Activated T-helper 17 cell treated with anti-CD3 and anti-CD28 coated beads, Interleukin-2, amount 50 U/mL, for 72 hours (primary cell): ENCODE data around the gene ASAH2. TPM values are rescaled to one million over a fixed set of nuclear protein-coding genes. Genes with fewer than 3 reads are reported as not detected.
A peak's percentile ranks its signal among the peaks of the same experiment; 100 is the strongest.

Source experiments
- ATAC-seq: fragments of 150-1000 bp; cut with Tn5 transposase; replicated peaks from 2 replicates; pipeline ENCODE4 v1.10.0; 2021; ENCODE audit warnings: mild to moderate bottlenecking, moderate library complexity
- H3K27ac Mint-ChIP-seq: one replicate; pipeline ENCODE4 v1.8.0; 2022; ENCODE audit warnings: mixed read lengths
- H3K27me3 Mint-ChIP-seq: one replicate; pipeline ENCODE4 v1.8.0; 2022; ENCODE audit warnings: mixed read lengths
- H3K36me3 Mint-ChIP-seq: one replicate; pipeline ENCODE4 v1.8.0; 2022; ENCODE audit warnings: low read depth, mild to moderate bottlenecking, mixed read lengths
- H3K4me1 Mint-ChIP-seq: one replicate; pipeline ENCODE4 v1.8.0; 2022; ENCODE audit warnings: mixed read lengths
- H3K4me3 Mint-ChIP-seq: one replicate; pipeline ENCODE4 v1.8.0; 2022; ENCODE audit warnings: mild to moderate bottlenecking, mixed read lengths
- H3K9me3 Mint-ChIP-seq: one replicate; pipeline ENCODE4 v1.8.0; 2022; ENCODE audit warnings: mixed read lengths
- total RNA-seq, 2 donors: library from RNA; stranded (reverse); gene quantifications; one replicate each; pipeline ENCODE4 v1.2.3, GENCODE V29; 2022

Gene ASAH2
- total RNA-seq, 2 donors from 2014 or later = 2.9 to 3.1 TPM

GRCh38 chr10:50231515-50232260 is 19.6 kb downstream of the ASAH2 start:
- H3K9me3 Mint-ChIP-seq = no peaks in the 10 kb centered on the region
- no peak overlapping the region for H3K4me3 Mint-ChIP-seq
- H3K4me1 Mint-ChIP-seq = no peaks in the 10 kb centered on the region
- ATAC-seq = no peak
- no peaks in the 10 kb centered on the region for H3K36me3 Mint-ChIP-seq
- H3K27ac Mint-ChIP-seq = no peak overlapping the region
- H3K27me3 Mint-ChIP-seq = peaks cover 53% of the 10 kb centered on the region

GRCh38 chr10:50229460-50229859 is 21.9 kb downstream of the ASAH2 start:
- H3K4me1 Mint-ChIP-seq = no peaks in the 10 kb centered on the region
- peaks cover 45% of the 10 kb centered on the region for H3K27me3 Mint-ChIP-seq
- no peak for ATAC-seq
- H3K36me3 Mint-ChIP-seq = no peaks in the 10 kb centered on the region
- no peak overlapping the region for H3K27ac Mint-ChIP-seq
- no peak overlapping the region for H3K4me3 Mint-ChIP-seq
- H3K9me3 Mint-ChIP-seq = no peaks in the 10 kb centered on the region

GRCh38 chr10:50228672-50229071 is 22.6 kb downstream of the ASAH2 start:
- H3K27ac Mint-ChIP-seq = no peak overlapping the region
- H3K27me3 Mint-ChIP-seq = peaks cover 38% of the 10 kb centered on the region
- H3K9me3 Mint-ChIP-seq = no peaks in the 10 kb centered on the region
- no peak overlapping the region for H3K4me3 Mint-ChIP-seq
- H3K36me3 Mint-ChIP-seq = no peaks in the 10 kb centered on the region
- no peaks in the 10 kb centered on the region for H3K4me1 Mint-ChIP-seq
- ATAC-seq = no peak

- H3K4me1 Mint-ChIP-seq = no peaks in the 10 kb centered on the region
- no peaks in the 10 kb centered on the region for H3K9me3 Mint-ChIP-seq
- H3K27ac Mint-ChIP-seq = no peak overlapping the region
- no peaks in the 10 kb centered on the region for H3K36me3 Mint-ChIP-seq
- H3K4me3 Mint-ChIP-seq = no peak overlapping the region
- peaks cover 35% of the 10 kb centered on the region for H3K27me3 Mint-ChIP-seq
- no peak for ATAC-seq
Measured at GRCh38 chr10:50226610-50227009, 24.7 kb downstream of the ASAH2 start.

GRCh38 chr10:50224330-50224952 is 26.9 kb downstream of the ASAH2 start:
- Mint-ChIP-seq H3K27ac (no peak overlapping the region), H3K27me3 (peaks cover 23% of the 10 kb centered on the region), H3K4me1 (no peaks in the 10 kb centered on the region), H3K9me3 (no peaks in the 10 kb centered on the region), H3K36me3 (no peaks in the 10 kb centered on the region), H3K4me3 (no peak overlapping the region)
- ATAC-seq = peak; percentile 78

GRCh38 chr10:50222199-50222598 is 29.1 kb downstream of the ASAH2 start:
- Mint-ChIP-seq H3K27me3 (peaks cover 12% of the 10 kb centered on the region), H3K4me1 (no peaks in the 10 kb centered on the region), H3K36me3 (no peaks in the 10 kb centered on the region), H3K9me3 (no peaks in the 10 kb centered on the region), H3K27ac (no peak overlapping the region), H3K4me3 (no peak overlapping the region)
- no peak for ATAC-seq

GRCh38 chr10:50221470-50221869 is 29.8 kb downstream of the ASAH2 start:
- H3K4me3 Mint-ChIP-seq = no peak overlapping the region
- H3K36me3 Mint-ChIP-seq = no peaks in the 10 kb centered on the region
- no peak overlapping the region for H3K27ac Mint-ChIP-seq
- H3K27me3 Mint-ChIP-seq = peaks cover 10% of the 10 kb centered on the region
- H3K4me1 Mint-ChIP-seq = no peaks in the 10 kb centered on the region
- no peak for ATAC-seq
- no peaks in the 10 kb centered on the region for H3K9me3 Mint-ChIP-seq

- ATAC-seq = no peak
- no peaks in the 10 kb centered on the region for H3K4me1 Mint-ChIP-seq
- H3K27ac Mint-ChIP-seq = no peak overlapping the region
- H3K4me3 Mint-ChIP-seq = no peak overlapping the region
- no peaks in the 10 kb centered on the region for H3K36me3 Mint-ChIP-seq
- H3K9me3 Mint-ChIP-seq = no peaks in the 10 kb centered on the region
- H3K27me3 Mint-ChIP-seq = peaks cover 10% of the 10 kb centered on the region
Measured at GRCh38 chr10:50219646-50220045, 31.7 kb downstream of the ASAH2 start.

- peaks cover 9% of the 10 kb centered on the region for H3K27me3 Mint-ChIP-seq
- H3K4me1 Mint-ChIP-seq = no peaks in the 10 kb centered on the region
- H3K36me3 Mint-ChIP-seq = no peaks in the 10 kb centered on the region
- no peak overlapping the region for H3K4me3 Mint-ChIP-seq
- H3K27ac Mint-ChIP-seq = no peak overlapping the region
- no peaks in the 10 kb centered on the region for H3K9me3 Mint-ChIP-seq
- ATAC-seq = no peak
Measured at GRCh38 chr10:50219200-50219599, 32.1 kb downstream of the ASAH2 start.

GRCh38 chr10:50216894-50217293 is 34.4 kb downstream of the ASAH2 start:
- no peak for ATAC-seq
- Mint-ChIP-seq H3K36me3 (no peaks in the 10 kb centered on the region), H3K4me1 (no peaks in the 10 kb centered on the region), H3K27me3 (peaks cover 13% of the 10 kb centered on the region), H3K27ac (no peak overlapping the region), H3K9me3 (no peaks in the 10 kb centered on the region), H3K4me3 (no peak overlapping the region)

- H3K4me3 Mint-ChIP-seq = no peak overlapping the region
- no peaks in the 10 kb centered on the region for H3K9me3 Mint-ChIP-seq
- no peaks in the 10 kb centered on the region for H3K36me3 Mint-ChIP-seq
- no peak overlapping the region for H3K27ac Mint-ChIP-seq
- no peaks in the 10 kb centered on the region for H3K4me1 Mint-ChIP-seq
- H3K27me3 Mint-ChIP-seq = peaks cover 10% of the 10 kb centered on the region
- ATAC-seq = no peak
Measured at GRCh38 chr10:50216418-50216817, 34.9 kb downstream of the ASAH2 start.

GRCh38 chr10:50211670-50212069 is 39.6 kb downstream of the ASAH2 start:
- Mint-ChIP-seq H3K4me1 (no peaks in the 10 kb centered on the region), H3K9me3 (no peaks in the 10 kb centered on the region), H3K27ac (no peak overlapping the region), H3K36me3 (no peaks in the 10 kb centered on the region), H3K4me3 (no peak overlapping the region), H3K27me3 (peaks cover 11% of the 10 kb centered on the region)
- no peak for ATAC-seq

- no peaks in the 10 kb centered on the region for H3K9me3 Mint-ChIP-seq
- H3K36me3 Mint-ChIP-seq = no peaks in the 10 kb centered on the region
- peaks cover 18% of the 10 kb centered on the region for H3K27me3 Mint-ChIP-seq
- H3K27ac Mint-ChIP-seq = no peak overlapping the region
- H3K4me3 Mint-ChIP-seq = no peak overlapping the region
- no peaks in the 10 kb centered on the region for H3K4me1 Mint-ChIP-seq
- ATAC-seq = peak; percentile 32
Measured at GRCh38 chr10:50210876-50211275, 40.4 kb downstream of the ASAH2 start.
